Ascending aorta (tissue), 2 donors: ENCODE data around the gene ITGAL. TPM values are rescaled to one million over a fixed set of nuclear protein-coding genes. Genes with fewer than 3 reads are reported as not detected.
A peak's percentile ranks its signal among the peaks of the same experiment; 100 is the strongest.

Experiments
- DNase-seq, 2 donors: peaks; one replicate each; pipeline ENCODE4 v3.0.0-alpha.2; 2019; ENCODE audit warnings: low spot score in 2 of 2
- H3K27ac ChIP-seq, 2 donors: fragments of 200-600 bp; sonication (generic); one replicate each; pipeline ENCODE4 v1.5.1; 2016 to 2017; ENCODE audit warnings: mild to moderate bottlenecking in 1 of 2
- H3K27me3 ChIP-seq: fragments of 200-600 bp; sonication (generic); one replicate; pipeline ENCODE4 v1.5.1; 2017
- H3K36me3 ChIP-seq, 2 donors: fragments of 200-600 bp; sonication (generic); one replicate each; pipeline ENCODE4 v1.5.1; 2016
- H3K4me1 ChIP-seq, 2 donors: fragments of 200-600 bp; sonication (generic); one replicate each; pipeline ENCODE4 v1.5.1; 2016 to 2017; ENCODE audit warnings: mild to moderate bottlenecking in 1 of 2
- H3K4me3 ChIP-seq, 2 donors: fragments of 200-600 bp; sonication (generic); one replicate each; pipeline ENCODE4 v1.5.1; 2016 to 2017; ENCODE audit warnings: mild to moderate bottlenecking in 1 of 2
- H3K9me3 ChIP-seq, 2 donors: fragments of 200-600 bp; sonication (generic); one replicate each; pipeline ENCODE4 v1.5.1; 2016
- intact Hi-C: fragments of 100-400 bp; cut with DNase I; formaldehyde crosslinking; loops from one replicate; pipeline ENCODE4 v1.15.1; 2023
- total RNA-seq: library from RNA; depleted of rRNA; stranded (reverse); fragments of >200 nt; gene quantifications from one replicate; pipeline ENCODE4 v1.1.0, GENCODE V29; 2016
- TF ChIP-seq, protein P1 (sequence below), 3 experiments: fragments of 200-600 bp in 2 of 3; fragments of 450-650 bp in 1 of 3; sonication (generic) in 2 of 3; IDR thresholded peaks; one replicate each; pipeline ENCODE4 v1.5.1; 2016 to 2019; ENCODE audit warnings: antibody characterized with exemption in 3 of 3, mild to moderate bottlenecking in 1 of 3, moderate library complexity in 1 of 3

Gene ITGAL
- total RNA-seq, 1 donor from 2014 or later: 0.11 TPM

DNA sequence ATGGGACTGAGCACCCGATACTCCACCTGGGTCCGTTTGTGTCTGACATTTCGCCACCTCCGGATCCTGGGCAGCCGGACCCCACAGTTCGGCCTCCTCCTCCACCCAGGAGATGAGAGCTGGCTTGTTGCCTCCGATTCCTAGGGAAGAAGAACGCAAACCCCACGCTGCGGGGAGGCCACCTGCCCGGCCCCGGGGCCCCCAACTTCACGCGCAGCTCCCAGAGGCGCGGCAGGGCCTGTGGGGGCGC, 85.1 kb downstream of the ITGAL start:
- TF ChIP-seq, protein P1, sequence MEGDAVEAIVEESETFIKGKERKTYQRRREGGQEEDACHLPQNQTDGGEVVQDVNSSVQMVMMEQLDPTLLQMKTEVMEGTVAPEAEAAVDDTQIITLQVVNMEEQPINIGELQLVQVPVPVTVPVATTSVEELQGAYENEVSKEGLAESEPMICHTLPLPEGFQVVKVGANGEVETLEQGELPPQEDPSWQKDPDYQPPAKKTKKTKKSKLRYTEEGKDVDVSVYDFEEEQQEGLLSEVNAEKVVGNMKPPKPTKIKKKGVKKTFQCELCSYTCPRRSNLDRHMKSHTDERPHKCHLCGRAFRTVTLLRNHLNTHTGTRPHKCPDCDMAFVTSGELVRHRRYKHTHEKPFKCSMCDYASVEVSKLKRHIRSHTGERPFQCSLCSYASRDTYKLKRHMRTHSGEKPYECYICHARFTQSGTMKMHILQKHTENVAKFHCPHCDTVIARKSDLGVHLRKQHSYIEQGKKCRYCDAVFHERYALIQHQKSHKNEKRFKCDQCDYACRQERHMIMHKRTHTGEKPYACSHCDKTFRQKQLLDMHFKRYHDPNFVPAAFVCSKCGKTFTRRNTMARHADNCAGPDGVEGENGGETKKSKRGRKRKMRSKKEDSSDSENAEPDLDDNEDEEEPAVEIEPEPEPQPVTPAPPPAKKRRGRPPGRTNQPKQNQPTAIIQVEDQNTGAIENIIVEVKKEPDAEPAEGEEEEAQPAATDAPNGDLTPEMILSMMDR (IDR thresholded peaks at IDR 0.05): no peak
- intact Hi-C loops: no loop called here
- H3K4me1 ChIP-seq: peaks cover 9 to 10% of the 10 kb centered on the region in 2 donors
- no peaks in the 10 kb centered on the region for H3K27me3 ChIP-seq
- no peak for DNase-seq
- no peaks in the 10 kb centered on the region for H3K9me3 ChIP-seq
- H3K27ac ChIP-seq: peak overlapping the region; percentile 92 to 94
- H3K4me3 ChIP-seq: peak overlapping the region; percentile 91
- peaks cover 17 to 34% of the 10 kb centered on the region in 2 donors for H3K36me3 ChIP-seq

DNA sequence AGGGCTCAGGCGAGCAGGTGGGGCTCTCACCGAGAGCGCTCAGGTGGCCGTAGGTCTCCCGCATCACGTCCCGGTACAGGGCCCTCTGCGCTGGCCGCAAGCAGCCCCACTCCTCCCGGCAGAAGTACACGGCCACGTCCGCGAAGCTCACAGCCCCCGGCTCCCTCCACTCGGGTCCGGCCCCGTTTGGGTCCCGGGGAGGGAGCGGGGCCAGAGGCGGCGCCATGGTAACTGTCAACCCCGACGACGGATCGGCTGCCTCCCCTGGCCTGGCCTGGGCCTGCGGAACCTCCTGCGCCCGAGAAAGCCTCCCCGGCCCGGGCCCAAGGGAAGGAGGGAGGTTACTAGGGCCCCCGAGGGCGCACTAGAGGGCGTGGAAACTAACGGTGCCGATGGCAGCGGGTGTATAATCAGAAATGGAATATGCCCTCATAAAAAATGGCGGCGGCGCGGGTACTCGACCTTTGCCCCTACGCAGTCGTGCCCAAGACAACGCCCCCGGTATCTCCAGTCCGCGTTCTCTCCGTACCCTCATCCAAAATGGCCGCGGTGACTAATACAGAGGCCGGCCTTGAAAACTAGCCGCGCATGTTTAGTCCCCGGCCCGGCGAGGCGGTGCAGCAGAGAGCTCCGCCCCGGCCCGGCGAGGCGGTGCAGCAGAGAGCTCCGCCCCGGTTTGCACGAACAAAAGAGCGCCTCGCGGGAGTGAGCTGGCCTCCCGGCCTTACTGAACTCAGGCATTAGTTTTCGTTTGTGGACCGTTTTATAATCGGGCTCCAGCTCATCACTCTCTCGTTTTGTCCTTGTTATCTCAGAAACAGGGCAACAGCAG, 85.6 kb downstream of the ITGAL start, which contains the start of gene ZNF764:
Gene ZNF764, minus strand, starts transcription at position 418 of the 832 bp plus-strand sequence. Its CDS starts 192 bp downstream, at position 226.
- intact Hi-C loops: loop anchor here (1.0 to 2.0 kb wide), 7 partner anchors 13 to 101 kb away; partner anchors contain the start of genes PRR14, ZNF688, ZNF747 and ZNF768
- peak within 1 kb of the TSS; percentile 92 to 94 for H3K27ac ChIP-seq
- H3K9me3 ChIP-seq: no peaks in the 10 kb centered on the region
- TF ChIP-seq, protein P1 (IDR thresholded peaks at IDR 0.05): peak in 1 of 3 experiments; percentile 1
- H3K27me3 ChIP-seq: no peaks in the 10 kb centered on the region
- peaks cover 17 to 32% of the 10 kb centered on the region in 2 donors for H3K36me3 ChIP-seq
- peak; percentile 96 to 99 for DNase-seq
- peak within 1 kb of the TSS; percentile 91 for H3K4me3 ChIP-seq
- peaks cover 9 to 10% of the 10 kb centered on the region in 2 donors for H3K4me1 ChIP-seq

DNA sequence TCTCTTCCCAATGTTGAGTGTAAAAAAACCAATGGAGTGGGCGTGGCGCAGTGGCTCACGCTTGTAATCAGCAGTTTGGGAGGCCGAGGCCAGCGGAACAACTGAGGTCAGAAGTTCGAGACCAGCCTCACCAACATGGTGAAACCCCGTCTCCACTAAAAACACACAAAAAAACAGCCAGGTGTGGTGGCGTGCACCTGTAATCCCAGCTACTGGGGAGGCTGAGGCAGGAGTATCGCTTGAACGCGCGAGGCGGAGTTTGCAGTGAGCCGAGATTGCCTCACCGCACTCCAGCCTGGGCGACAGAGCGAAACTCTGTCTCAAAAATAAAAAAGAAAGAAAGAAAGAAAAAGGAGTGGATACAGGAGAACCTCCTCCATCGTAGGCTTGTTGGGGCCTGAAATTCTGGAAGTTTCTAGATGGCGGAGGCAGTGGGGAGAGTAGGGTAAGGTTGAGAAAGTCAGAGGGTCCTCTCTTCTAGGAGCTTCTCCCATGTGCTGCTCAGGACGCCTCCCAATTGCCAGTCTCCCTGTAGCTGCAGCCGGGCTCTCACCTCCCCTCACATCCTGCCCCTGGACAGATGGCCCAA, 86.3 kb downstream of the ITGAL start:
- TF ChIP-seq, protein P1 (IDR thresholded peaks at IDR 0.05): no peak
- H3K27ac ChIP-seq: peak overlapping the region; percentile 10 to 50
- peaks cover 15 to 25% of the 10 kb centered on the region in 2 donors for H3K36me3 ChIP-seq
- DNase-seq: no peak
- peak overlapping the region in 1 of 2 donors; percentile 50 for H3K4me3 ChIP-seq
- peaks cover 9 to 10% of the 10 kb centered on the region in 2 donors for H3K4me1 ChIP-seq
- intact Hi-C loops: loop anchor here (1.0 to 2.0 kb wide), 7 partner anchors 12 to 100 kb away; partner anchors contain the start of genes PRR14, ZNF688, ZNF747 and ZNF768
- H3K9me3 ChIP-seq: no peaks in the 10 kb centered on the region
- H3K27me3 ChIP-seq: no peaks in the 10 kb centered on the region

DNA sequence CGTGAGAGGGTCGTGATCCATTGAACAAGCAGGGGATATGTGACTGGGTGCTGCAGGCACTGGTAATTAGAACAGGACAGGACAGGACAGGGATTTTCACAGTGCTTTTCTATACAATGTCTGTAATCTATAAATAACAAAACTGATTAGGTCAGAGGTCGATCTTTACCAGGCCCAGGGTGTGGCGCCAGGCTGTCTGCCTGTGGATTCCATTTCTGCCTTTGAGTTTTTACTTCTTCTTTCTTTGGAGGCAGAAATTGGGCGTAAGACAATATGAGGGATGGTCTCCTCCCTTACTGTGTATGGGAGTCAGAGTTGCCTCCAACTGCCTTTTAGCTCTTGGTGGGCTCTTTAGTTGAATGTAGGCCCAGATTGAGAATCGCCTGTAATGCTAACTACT, 87.1 kb downstream of the ITGAL start:
- intact Hi-C loops: loop anchor here (2.0 kb wide), 2 partner anchors 33 to 91 kb away; partner anchors contain the start of genes PRR14 and ZNF768
- H3K27me3 ChIP-seq: no peaks in the 10 kb centered on the region
- TF ChIP-seq, protein P1 (IDR thresholded peaks at IDR 0.05): no peak
- no peak overlapping the region for H3K4me3 ChIP-seq
- no peak for DNase-seq
- peaks cover 11 to 17% of the 10 kb centered on the region in 2 donors for H3K36me3 ChIP-seq
- no peaks in the 10 kb centered on the region for H3K9me3 ChIP-seq
- H3K27ac ChIP-seq: no peak overlapping the region
- peaks cover 9 to 10% of the 10 kb centered on the region in 2 donors for H3K4me1 ChIP-seq

DNA sequence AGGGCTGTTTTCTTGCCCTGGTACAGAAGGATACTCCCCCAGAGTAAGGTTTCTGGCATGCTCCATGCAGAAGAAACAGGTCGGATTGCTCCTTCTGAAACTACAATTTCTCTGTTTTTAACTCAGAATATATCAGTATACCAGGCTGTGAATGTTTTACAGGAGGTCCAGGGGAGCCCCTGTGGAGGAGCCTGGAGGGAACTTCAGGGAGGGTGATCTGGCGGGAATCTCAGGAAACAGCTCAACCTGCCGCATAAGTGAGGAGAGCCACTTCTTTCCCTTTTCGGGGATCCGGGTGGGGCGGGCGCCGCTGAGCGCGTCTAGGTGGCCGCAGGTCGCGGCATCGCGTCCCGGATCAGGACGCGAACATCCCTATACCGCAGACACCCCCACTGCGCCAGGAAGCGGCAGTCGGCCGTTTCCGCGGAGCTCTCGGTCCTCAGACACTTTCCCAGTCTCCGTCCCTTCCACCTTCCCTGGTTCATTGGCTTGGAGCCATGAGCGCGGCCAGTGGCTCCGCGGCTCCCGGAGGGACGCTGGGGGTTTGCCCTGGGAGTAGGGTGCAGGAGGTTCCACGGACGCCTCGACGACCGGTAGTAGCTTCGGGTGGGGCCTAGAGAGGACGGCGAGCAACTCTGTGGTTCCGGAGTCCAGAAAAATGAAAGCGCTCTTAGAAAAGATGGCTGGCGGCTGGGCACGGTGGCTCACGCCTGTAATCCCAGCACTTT, 88.7 kb downstream of the ITGAL start:
- peak overlapping the region; percentile 62 to 64 for H3K4me3 ChIP-seq
- intact Hi-C loops: no loop called here
- H3K27ac ChIP-seq: peak overlapping the region in 1 of 2 donors; percentile 49
- H3K9me3 ChIP-seq: no peaks in the 10 kb centered on the region
- H3K27me3 ChIP-seq: no peaks in the 10 kb centered on the region
- TF ChIP-seq, protein P1 (IDR thresholded peaks at IDR 0.05): no peak
- H3K4me1 ChIP-seq: peaks cover 9 to 10% of the 10 kb centered on the region in 2 donors
- peaks cover 0 to 2% of the 10 kb centered on the region in 2 donors for H3K36me3 ChIP-seq
- no peak for DNase-seq
